PC-9 (cell line): ENCODE data around the gene CASP3.

Experiments used
- EZH2 ChIP-seq: fragments of 200-600 bp; sonication (generic); IDR thresholded peaks from 2 replicates; pipeline ENCODE4 v1.8.0; 2017; ENCODE audit warnings: antibody characterized with exemption, low read depth
- TF ChIP-seq, protein P1 (sequence below): fragments of 200-600 bp; sonication (generic); conservative IDR thresholded peaks from 2 replicates; pipeline ENCODE4 v1.6.1; 2017; ENCODE audit warnings: mixed run types, antibody characterized with exemption, mild to moderate bottlenecking, moderate library complexity

DNA sequence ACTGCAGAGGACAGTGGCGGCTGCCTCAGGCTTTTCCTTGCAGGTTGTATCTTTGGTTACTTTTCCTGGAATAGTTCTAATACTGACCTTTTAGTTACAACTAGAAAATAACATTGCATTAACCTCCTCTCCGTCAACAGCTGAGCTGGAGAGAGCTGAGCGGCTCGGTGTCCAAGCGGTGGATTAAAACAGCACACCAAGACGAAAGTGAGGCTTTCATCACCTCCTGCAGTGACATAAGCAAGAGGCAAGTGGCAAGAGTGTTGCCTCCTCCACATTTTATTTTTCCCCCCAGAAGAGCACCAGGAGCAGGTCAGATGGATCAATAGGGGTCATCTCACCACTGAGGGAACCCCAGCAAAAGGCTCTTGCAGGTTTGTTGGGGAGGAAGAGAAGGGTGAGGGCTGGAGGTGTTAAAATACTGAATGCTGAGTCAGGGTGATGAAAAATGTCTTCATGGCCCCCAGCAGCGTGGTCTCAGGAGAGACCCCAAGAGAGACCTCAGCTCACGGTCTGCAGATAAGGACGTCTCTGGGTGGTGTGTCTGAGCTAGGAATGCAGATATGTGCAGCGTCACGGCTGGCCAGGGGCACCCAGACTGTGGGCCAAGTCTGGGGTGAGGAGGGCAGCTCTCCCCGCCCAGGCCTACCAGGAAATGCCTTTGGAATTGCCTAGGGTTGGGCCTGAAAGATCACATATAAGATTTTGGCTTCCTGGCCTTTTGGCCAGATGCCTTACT is 50.3 kb downstream of the CASP3 start:
- TF ChIP-seq EZH2 = no peak
- TF ChIP-seq, protein P1, sequence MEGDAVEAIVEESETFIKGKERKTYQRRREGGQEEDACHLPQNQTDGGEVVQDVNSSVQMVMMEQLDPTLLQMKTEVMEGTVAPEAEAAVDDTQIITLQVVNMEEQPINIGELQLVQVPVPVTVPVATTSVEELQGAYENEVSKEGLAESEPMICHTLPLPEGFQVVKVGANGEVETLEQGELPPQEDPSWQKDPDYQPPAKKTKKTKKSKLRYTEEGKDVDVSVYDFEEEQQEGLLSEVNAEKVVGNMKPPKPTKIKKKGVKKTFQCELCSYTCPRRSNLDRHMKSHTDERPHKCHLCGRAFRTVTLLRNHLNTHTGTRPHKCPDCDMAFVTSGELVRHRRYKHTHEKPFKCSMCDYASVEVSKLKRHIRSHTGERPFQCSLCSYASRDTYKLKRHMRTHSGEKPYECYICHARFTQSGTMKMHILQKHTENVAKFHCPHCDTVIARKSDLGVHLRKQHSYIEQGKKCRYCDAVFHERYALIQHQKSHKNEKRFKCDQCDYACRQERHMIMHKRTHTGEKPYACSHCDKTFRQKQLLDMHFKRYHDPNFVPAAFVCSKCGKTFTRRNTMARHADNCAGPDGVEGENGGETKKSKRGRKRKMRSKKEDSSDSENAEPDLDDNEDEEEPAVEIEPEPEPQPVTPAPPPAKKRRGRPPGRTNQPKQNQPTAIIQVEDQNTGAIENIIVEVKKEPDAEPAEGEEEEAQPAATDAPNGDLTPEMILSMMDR = no peak
